Tibial nerve (tissue), 4 donors: ENCODE measurements around the gene TCF4. TPM values are rescaled to one million over a fixed set of nuclear protein-coding genes. Genes with fewer than 3 reads are reported as not detected.

Experiments used
- DNase-seq, 2 donors: peaks; one replicate each; pipeline ENCODE4 v3.0.0-alpha.2; 2019; ENCODE audit warnings: low spot score in 2 of 2
- H3K27ac ChIP-seq, 4 donors: fragments of 200-600 bp; sonication (generic) in 3 of 4; one replicate each; pipeline ENCODE4 v1.5.1; 2017 to 2019; ENCODE audit warnings: mild to moderate bottlenecking in 1 of 4
- H3K27me3 ChIP-seq, 2 donors: fragments of 200-600 bp; sonication (generic) in 1 of 2; one replicate each; pipeline versions ENCODE4 v1.5.1 to v1.6.0; 2017 to 2019
- H3K36me3 ChIP-seq, 3 donors: fragments of 200-600 bp; sonication (generic); one replicate each; pipeline ENCODE4 v1.5.1; 2018 to 2019
- H3K4me1 ChIP-seq, 4 donors: fragments of 200-600 bp; sonication (generic) in 3 of 4; one replicate each; pipeline ENCODE4 v1.5.1; 2017 to 2019
- H3K4me3 ChIP-seq, 4 donors: fragments of 200-600 bp; sonication (generic) in 3 of 4; one replicate each; pipeline ENCODE4 v1.5.1; 2017 to 2019; ENCODE audit warnings: mild to moderate bottlenecking in 1 of 4, moderate library complexity in 1 of 4
- H3K9me3 ChIP-seq, 4 donors: fragments of 200-600 bp; sonication (generic) in 3 of 4; one replicate each; pipeline ENCODE4 v1.5.1; 2017 to 2019
- EP300 ChIP-seq, 2 donors: sonication (generic); formaldehyde crosslinking; IDR thresholded peaks; one replicate each; pipeline ENCODE4 v1.6.1; 2017; ENCODE audit warnings: antibody characterized with exemption in 2 of 2, mild to moderate bottlenecking in 1 of 2
- POLR2A ChIP-seq, 2 donors: fragments of 450-650 bp; IDR thresholded peaks; one replicate each; pipeline ENCODE4 v1.6.1; 2017; ENCODE audit warnings: antibody characterized with exemption in 2 of 2, mild to moderate bottlenecking in 2 of 2, moderate library complexity in 2 of 2
- WGBS, 2 donors: methylation state at CpG; one replicate each; pipeline ENCODE4 v1.1.5; 2018; 5-methylcytosine and 5-hydroxymethylcytosine counted together
- total RNA-seq, 4 donors: library from RNA; depleted of rRNA; stranded (reverse); fragments of >200 nt; gene quantifications; one replicate each; pipeline ENCODE4 v1.1.0, GENCODE V29; 2016
- TF ChIP-seq, protein P1 (sequence below), 5 experiments: fragments of 200-600 bp in 3 of 5; fragments of 450-650 bp in 2 of 5; sonication (generic) in 3 of 5; IDR thresholded peaks; one replicate each; pipeline ENCODE4 v1.5.1; 2016 to 2019; ENCODE audit warnings: antibody characterized with exemption in 5 of 5, mild to moderate bottlenecking in 3 of 5, moderate library complexity in 2 of 5

Gene TCF4
- total RNA-seq, 4 donors from 2014 or later, result 100 to 157 (median 114) TPM

DNA sequence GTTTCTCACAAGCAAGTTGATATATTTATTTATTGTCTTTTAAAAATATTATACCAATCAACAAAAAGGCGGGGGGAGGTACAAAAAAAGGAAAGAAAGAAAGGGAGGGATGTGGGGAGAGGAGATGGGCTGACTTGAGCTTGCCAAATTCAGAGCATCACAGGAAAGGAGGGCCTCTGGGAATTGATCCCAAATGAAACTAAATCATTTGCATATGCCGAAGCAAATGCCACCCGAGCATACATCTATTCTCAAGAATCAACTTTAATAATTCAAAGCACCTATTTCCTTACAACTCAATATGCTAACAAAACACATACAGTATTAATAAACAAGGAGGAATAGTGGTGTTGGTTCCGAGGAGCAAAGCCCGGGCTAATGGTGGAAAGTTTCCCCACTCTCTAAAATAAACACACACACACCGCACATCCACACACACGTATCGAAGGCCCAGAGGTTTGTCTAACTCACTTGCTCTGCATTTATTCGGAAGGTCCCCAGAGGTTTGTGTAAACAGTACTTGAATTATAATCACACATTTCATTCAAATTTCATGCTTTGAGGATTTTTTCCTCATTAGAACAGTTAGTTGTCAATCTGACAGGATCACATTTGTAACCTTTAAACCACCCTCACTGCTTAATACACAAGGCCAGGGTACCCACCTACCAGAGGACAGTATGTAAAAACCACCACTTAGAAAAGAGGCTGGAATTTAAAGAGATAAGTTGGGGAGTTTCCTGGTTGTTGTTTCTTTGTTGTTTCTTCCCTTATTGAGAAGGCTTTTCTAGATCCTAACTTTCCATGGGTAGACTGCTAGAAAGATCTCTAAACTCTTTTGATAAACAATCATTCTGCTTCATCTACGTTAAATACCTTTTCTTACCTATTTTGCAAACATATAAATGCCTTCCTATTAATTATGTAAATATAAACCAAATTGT, 264.7 kb downstream of the TCF4 start:
- Histone ChIP-seq H3K27me3 (no peaks in the 10 kb centered on the region), H3K36me3 (no peaks in the 10 kb centered on the region), H3K4me3 (peak overlapping the region; percentile 49 to 68 (median 57)), H3K9me3 (no peaks in the 10 kb centered on the region), H3K27ac (peak overlapping the region; percentile 17 to 92 (median 91)), H3K4me1 (peaks cover 0 to 33% (median 9%) of the 10 kb centered on the region in 4 donors)
- 61 to 65% methylated on average over 10 of the region's 10 CpGs for whole genome bisulfite sequencing, 2 donors
- DNase-seq, result no peak
- TF ChIP-seq POLR2A (IDR thresholded peaks at IDR 0.05) (no peak), EP300 (IDR thresholded peaks at IDR 0.05) (no peak)
- TF ChIP-seq, protein P1, sequence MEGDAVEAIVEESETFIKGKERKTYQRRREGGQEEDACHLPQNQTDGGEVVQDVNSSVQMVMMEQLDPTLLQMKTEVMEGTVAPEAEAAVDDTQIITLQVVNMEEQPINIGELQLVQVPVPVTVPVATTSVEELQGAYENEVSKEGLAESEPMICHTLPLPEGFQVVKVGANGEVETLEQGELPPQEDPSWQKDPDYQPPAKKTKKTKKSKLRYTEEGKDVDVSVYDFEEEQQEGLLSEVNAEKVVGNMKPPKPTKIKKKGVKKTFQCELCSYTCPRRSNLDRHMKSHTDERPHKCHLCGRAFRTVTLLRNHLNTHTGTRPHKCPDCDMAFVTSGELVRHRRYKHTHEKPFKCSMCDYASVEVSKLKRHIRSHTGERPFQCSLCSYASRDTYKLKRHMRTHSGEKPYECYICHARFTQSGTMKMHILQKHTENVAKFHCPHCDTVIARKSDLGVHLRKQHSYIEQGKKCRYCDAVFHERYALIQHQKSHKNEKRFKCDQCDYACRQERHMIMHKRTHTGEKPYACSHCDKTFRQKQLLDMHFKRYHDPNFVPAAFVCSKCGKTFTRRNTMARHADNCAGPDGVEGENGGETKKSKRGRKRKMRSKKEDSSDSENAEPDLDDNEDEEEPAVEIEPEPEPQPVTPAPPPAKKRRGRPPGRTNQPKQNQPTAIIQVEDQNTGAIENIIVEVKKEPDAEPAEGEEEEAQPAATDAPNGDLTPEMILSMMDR (IDR thresholded peaks at IDR 0.05), result no peak

DNA sequence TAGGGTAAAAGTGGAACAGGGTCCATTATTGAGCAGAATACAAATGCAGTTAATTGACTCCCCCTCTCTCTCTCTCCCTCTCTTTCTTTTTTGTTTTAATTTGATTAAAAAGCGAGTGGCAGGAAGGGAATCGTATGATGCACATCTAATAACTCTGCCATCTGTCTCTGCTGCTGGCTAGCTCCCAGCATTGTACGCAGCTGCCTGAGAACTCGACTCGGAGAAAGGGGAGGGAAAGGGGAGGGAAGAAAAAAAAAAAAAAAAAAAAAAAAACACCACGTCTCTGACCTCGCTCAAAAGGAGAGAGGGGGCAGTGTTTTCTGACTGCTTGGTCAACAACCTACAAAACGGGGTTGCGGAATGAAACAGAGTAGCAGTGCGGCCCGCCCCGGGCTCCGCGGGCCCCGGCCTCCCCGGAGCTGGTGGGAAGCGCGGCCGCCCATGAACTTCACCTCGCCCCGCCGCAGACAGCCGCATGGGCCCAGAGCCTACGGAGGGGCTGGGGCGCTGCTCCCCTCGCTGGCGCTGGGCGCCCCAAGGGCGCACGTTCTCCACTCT, 265.7 kb downstream of the TCF4 start:
- peaks cover 0 to 35% (median 8%) of the 10 kb centered on the region in 4 donors for H3K4me1 ChIP-seq
- DNase-seq, result peak; percentile 81 to 87

GRCh38 chr18:55321265-55322177, 266.5 kb downstream of the TCF4 start:
- Histone ChIP-seq H3K9me3 (no peaks in the 10 kb centered on the region), H3K27ac (peak overlapping the region; percentile 87 to 92 (median 91)), H3K36me3 (no peaks in the 10 kb centered on the region), H3K4me3 (peak overlapping the region; percentile 49 to 68 (median 57)), H3K4me1 (peaks cover 0 to 43% (median 13%) of the 10 kb centered on the region in 4 donors), H3K27me3 (no peaks in the 10 kb centered on the region)
- 2% methylated on average over 31 of the region's 31 CpGs for WGBS, 2 donors
- TF ChIP-seq, protein P1 (IDR thresholded peaks at IDR 0.05), result no peak
- TF ChIP-seq POLR2A (IDR thresholded peaks at IDR 0.05), result no peak
- peak in 1 of 2 donors; percentile 82 for TF ChIP-seq EP300 (IDR thresholded peaks at IDR 0.05)
- peak; percentile 77 to 85 for DNase-seq

More for the DNA sequence above, 265.7 kb downstream of the TCF4 start:
- H3K36me3 ChIP-seq, result no peaks in the 10 kb centered on the region
- H3K4me3 ChIP-seq, result peak overlapping the region; percentile 49 to 68 (median 57)
- WGBS, 2 donors, result 0 to 1% methylated on average over 30 of the region's 30 CpGs
- TF ChIP-seq POLR2A (IDR thresholded peaks at IDR 0.05) (peak; percentile 51 to 54), EP300 (IDR thresholded peaks at IDR 0.05) (peak in 1 of 2 donors; percentile 69)
- TF ChIP-seq, protein P1 (IDR thresholded peaks at IDR 0.05), result peak in 1 of 5 experiments; percentile 14
- no peaks in the 10 kb centered on the region for H3K27me3 ChIP-seq
- H3K27ac ChIP-seq, result peak overlapping the region; percentile 87 to 92 (median 91)
- no peaks in the 10 kb centered on the region for H3K9me3 ChIP-seq

- Histone ChIP-seq H3K27ac (peak overlapping the region; percentile 58 to 92 (median 91)), H3K4me1 (peaks cover 0 to 50% (median 12%) of the 10 kb centered on the region in 4 donors), H3K4me3 (peak overlapping the region; percentile 49 to 68 (median 57)), H3K9me3 (no peaks in the 10 kb centered on the region), H3K36me3 (no peaks in the 10 kb centered on the region), H3K27me3 (no peaks in the 10 kb centered on the region)
- peak in 1 of 2 donors; percentile 6 for TF ChIP-seq EP300 (IDR thresholded peaks at IDR 0.05)
- TF ChIP-seq, protein P1 (IDR thresholded peaks at IDR 0.05), result no peak
- 35 to 46% methylated on average over 8 of the region's 8 CpGs for WGBS, 2 donors
- DNase-seq, result no peak
Observed at GRCh38 chr18:55320424-55321264, 267.3 kb downstream of the TCF4 start.
